A673 (cell line): ENCODE measurements around the gene FAAP100. TPM values are rescaled to one million over a fixed set of nuclear protein-coding genes. Genes with fewer than 3 reads are reported as not detected.

Source experiments
- BruUV-seq: library from RNA; stranded (reverse); fragments of 400-500 nt; replicated peaks from 2 replicates; lab custom pipeline; 2021; lab: Mats Ljungman, UMichigan
- CTCF ChIA-PET: fragments of 300-600 bp; sonication (Branson Sonifier 250); formaldehyde crosslinking; loops from one replicate; lab custom pipeline; 2022; ENCODE audit warnings: antibody characterized with exemption; lab: Charles Lee
- POLR2A ChIA-PET: fragments of 300-600 bp; sonication (Branson Sonifier 250); formaldehyde crosslinking; loops from one replicate; lab custom pipeline; 2022; ENCODE audit warnings: antibody characterized with exemption; ENCODE audit not compliant: low non-redundant PET; lab: Charles Lee
- DNase-seq: peaks from one replicate; pipeline ENCODE4 v3.0.0-alpha.2; 2015; ENCODE audit warnings: low spot score
- H3K27ac ChIP-seq: fragments of 200-600 bp; sonication (generic); 2 replicates; pipeline ENCODE4 v1.5.1; 2016; ENCODE audit warnings: mixed run types, low read depth, mild to moderate bottlenecking, mixed read lengths, antibody characterized with exemption, low read length; ENCODE audit not compliant: poor library complexity, severe bottlenecking
- H3K27me3 ChIP-seq: fragments of 200-600 bp; sonication (generic); replicated peaks from 2 replicates; pipeline ENCODE4 v1.6.1; 2017; ENCODE audit warnings: mixed run types, low read depth, mild to moderate bottlenecking, mixed read lengths, antibody characterized with exemption, low read length; ENCODE audit not compliant: insufficient read depth, poor library complexity
- H3K36me3 ChIP-seq: fragments of 200-600 bp; sonication (generic); 2 replicates; pipeline ENCODE4 v1.6.1; 2016; ENCODE audit warnings: mixed run types, mild to moderate bottlenecking, mixed read lengths, antibody characterized with exemption, low read length; ENCODE audit not compliant: insufficient read depth, poor library complexity, severe bottlenecking
- H3K4me1 ChIP-seq: fragments of 200-600 bp; sonication (generic); 2 replicates; pipeline ENCODE4 v1.6.1; 2017; ENCODE audit warnings: mixed run types, mild to moderate bottlenecking, mixed read lengths, antibody characterized with exemption, low read length; ENCODE audit not compliant: insufficient read depth, poor library complexity, severe bottlenecking
- H3K4me3 ChIP-seq: fragments of 200-600 bp; sonication (generic); 2 replicates; pipeline ENCODE4 v1.5.1; 2016; ENCODE audit warnings: low read depth, mixed run types, mild to moderate bottlenecking, mixed read lengths, low read length; ENCODE audit not compliant: poor library complexity, severe bottlenecking
- H3K9me3 ChIP-seq: fragments of 200-600 bp; sonication (generic); 2 replicates; pipeline ENCODE4 v1.6.1; 2016; ENCODE audit warnings: mixed run types, low read depth, mild to moderate bottlenecking, mixed read lengths, antibody characterized with exemption, low read length; ENCODE audit not compliant: poor library complexity, severe bottlenecking
- EZH2 ChIP-seq: fragments of 200-600 bp; sonication (generic); IDR thresholded peaks from 2 replicates; pipeline ENCODE4 v1.6.1; 2017; ENCODE audit warnings: borderline replicate concordance, low read depth, mild to moderate bottlenecking, mixed read lengths, antibody characterized with exemption, low read length; ENCODE audit not compliant: poor library complexity, severe bottlenecking
- intact Hi-C: fragments of 100-400 bp; cut with micrococcal nuclease; formaldehyde crosslinking; loops from one replicate; pipeline ENCODE4 v1.10.0; 2022; ENCODE audit not compliant: unreplicated experiment
- total RNA-seq: library from RNA; stranded (reverse); gene quantifications from 2 replicates; pipeline ENCODE4 v1.2.3, GENCODE V29; 2021
- TF ChIP-seq, protein P1 (sequence below): fragments of 300-800, 200-600 bp; sonication (generic); conservative IDR thresholded peaks from 2 replicates; pipeline ENCODE4 v1.5.1; 2017; ENCODE audit warnings: low read depth, mild to moderate bottlenecking, antibody characterized with exemption, low read length, moderate library complexity, mixed read lengths

Gene FAAP100
- total RNA-seq, 1 experiment from 2014 or later: 49.4 TPM

- Histone ChIP-seq H3K36me3 (peaks cover 32% of the 10 kb centered on the region), H3K4me3 (peak overlapping the region; percentile 79), H3K27me3 (no peaks in the 10 kb centered on the region), H3K9me3 (no peaks in the 10 kb centered on the region), H3K4me1 (peaks cover 26% of the 10 kb centered on the region), H3K27ac (peak overlapping the region; percentile 99)
- no peak for DNase-seq
- ChIA-PET POLR2A (interaction anchor here (0.6 kb wide), 1 partner anchor 9 kb away, joined by 5 read pairs; no protein-coding TSS in a partner anchor), CTCF (no interaction called here)
- no peak for TF ChIP-seq EZH2
- TF ChIP-seq, protein P1, sequence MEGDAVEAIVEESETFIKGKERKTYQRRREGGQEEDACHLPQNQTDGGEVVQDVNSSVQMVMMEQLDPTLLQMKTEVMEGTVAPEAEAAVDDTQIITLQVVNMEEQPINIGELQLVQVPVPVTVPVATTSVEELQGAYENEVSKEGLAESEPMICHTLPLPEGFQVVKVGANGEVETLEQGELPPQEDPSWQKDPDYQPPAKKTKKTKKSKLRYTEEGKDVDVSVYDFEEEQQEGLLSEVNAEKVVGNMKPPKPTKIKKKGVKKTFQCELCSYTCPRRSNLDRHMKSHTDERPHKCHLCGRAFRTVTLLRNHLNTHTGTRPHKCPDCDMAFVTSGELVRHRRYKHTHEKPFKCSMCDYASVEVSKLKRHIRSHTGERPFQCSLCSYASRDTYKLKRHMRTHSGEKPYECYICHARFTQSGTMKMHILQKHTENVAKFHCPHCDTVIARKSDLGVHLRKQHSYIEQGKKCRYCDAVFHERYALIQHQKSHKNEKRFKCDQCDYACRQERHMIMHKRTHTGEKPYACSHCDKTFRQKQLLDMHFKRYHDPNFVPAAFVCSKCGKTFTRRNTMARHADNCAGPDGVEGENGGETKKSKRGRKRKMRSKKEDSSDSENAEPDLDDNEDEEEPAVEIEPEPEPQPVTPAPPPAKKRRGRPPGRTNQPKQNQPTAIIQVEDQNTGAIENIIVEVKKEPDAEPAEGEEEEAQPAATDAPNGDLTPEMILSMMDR: no peak
- TSS peak; percentile 71 for BruUV-seq
- intact Hi-C loops: loop anchor here (10.0 kb wide), 1 partner anchor 93 kb away; no protein-coding TSS in a partner anchor
Observed at GRCh38 chr17:81511804-81512561, 40.2 kb downstream of the FAAP100 start.

DNA sequence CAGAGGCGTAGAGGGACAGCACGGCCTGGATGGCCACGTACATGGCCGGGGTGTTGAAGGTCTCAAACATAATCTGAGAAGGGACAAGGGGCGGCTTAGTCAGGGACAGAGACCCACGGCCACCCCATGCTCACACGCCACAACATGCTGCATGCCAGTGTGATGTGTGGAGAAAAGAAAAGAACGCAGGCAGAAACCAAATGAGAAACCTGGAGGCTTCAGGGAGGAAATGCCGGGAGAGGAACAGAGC lies 40.7 kb downstream of the FAAP100 start:
- intact Hi-C loops: loop anchor here (10.0 kb wide), 1 partner anchor 93 kb away; no protein-coding TSS in a partner anchor
- Histone ChIP-seq H3K4me3 (peak overlapping the region; percentile 79), H3K27me3 (no peaks in the 10 kb centered on the region), H3K27ac (peak overlapping the region; percentile 99), H3K9me3 (no peaks in the 10 kb centered on the region), H3K36me3 (peaks cover 32% of the 10 kb centered on the region), H3K4me1 (peaks cover 26% of the 10 kb centered on the region)
- ChIA-PET CTCF (no interaction called here), POLR2A (interaction anchor here (0.6 kb wide), 1 partner anchor 9 kb away, joined by 5 read pairs; no protein-coding TSS in a partner anchor)
- no TSS peak for BruUV-seq
- TF ChIP-seq, protein P1: no peak
- no peak for TF ChIP-seq EZH2
- no peak for DNase-seq

DNA sequence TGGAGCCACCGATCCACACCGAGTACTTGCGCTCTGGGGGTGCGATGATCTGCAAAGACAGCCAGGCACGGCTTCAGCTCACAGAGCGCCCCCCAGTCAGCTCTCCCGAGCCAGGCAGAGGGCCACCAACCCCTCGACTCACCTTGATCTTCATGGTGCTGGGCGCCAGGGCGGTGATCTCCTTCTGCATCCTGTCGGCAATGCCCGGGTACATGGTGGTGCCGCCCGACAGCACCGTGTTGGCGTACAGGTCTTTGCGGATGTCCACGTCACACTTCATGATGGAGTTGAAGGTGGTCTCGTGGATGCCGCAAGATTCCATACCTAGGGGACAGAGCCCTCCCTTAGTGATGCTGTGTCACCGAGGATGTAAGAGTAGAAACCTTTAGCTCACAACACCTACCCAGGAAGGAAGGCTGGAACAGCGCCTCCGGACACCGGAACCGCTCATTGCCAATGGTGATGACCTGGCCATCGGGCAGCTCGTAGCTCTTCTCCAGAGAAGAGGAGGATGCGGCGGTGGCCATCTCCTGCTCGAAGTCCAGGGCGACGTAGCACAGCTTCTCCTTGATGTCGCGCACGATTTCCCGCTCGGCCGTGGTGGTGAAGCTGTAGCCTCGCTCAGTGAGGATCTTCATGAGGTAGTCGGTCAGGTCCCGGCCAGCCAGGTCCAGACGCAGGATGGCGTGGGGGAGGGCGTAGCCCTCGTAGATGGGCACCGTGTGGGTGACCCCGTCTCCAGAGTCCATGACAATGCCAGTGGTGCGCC lies 41.2 kb downstream of the FAAP100 start:
- Histone ChIP-seq H3K36me3 (peaks cover 32% of the 10 kb centered on the region), H3K27ac (peak overlapping the region; percentile 99), H3K27me3 (no peaks in the 10 kb centered on the region), H3K9me3 (no peaks in the 10 kb centered on the region), H3K4me1 (peaks cover 22% of the 10 kb centered on the region), H3K4me3 (peak overlapping the region; percentile 79)
- no TSS peak for BruUV-seq
- POLR2A ChIA-PET: no interaction called here
- no peak for TF ChIP-seq EZH2
- TF ChIP-seq, protein P1: no peak
- intact Hi-C loops: loop anchor here (10.0 kb wide), 1 partner anchor 94 kb away; no protein-coding TSS in a partner anchor
- no peak for DNase-seq
- CTCF ChIA-PET: no interaction called here
